Measurements from ENCODE around the gene EDIL3.

DNA sequence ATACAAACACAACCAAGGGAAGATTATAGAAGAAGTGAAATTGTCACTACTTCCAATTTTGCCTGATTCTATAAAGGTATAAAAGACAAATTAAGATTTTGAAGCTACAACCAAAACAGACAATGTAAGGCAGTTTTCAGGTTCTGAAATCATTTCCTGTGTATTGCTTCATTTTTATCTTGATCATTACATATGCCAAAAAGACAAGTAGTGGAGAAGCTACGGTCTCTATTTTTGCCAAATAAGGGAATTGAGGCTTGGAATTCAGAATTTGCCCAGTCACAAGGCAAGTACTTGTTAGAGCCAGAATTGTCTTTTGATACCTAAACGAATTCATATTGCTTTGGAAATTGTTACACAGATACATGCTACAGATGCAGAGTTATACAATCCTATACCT, 20.6 kb downstream of the EDIL3 start:
- TF ChIP-seq POLR2A (IDR thresholded peaks at IDR 0.05) (no peak), CTCF (IDR thresholded peaks at IDR 0.05) (no peak)

All from esophagus squamous epithelium (tissue), 4 donors.